Loucy (cell line): Measurements from ENCODE around the gene LHFPL3.

Experiments used
- CTCF ChIP-seq: fragments of 200-600 bp; sonication (generic); conservative IDR thresholded peaks from 2 replicates; pipeline ENCODE4 v1.5.1; 2014; ENCODE audit warnings: mild to moderate bottlenecking, antibody characterized with exemption, low read length
- EZH2phosphoT487 ChIP-seq: fragments of 200-600 bp; IDR thresholded peaks from 2 replicates; pipeline ENCODE4 v1.6.1; 2018; ENCODE audit warnings: antibody characterized with exemption, mild to moderate bottlenecking, moderate library complexity, borderline replicate concordance

GRCh38 chr7:104945599-104945956 is 617.2 kb downstream of the LHFPL3 start:
- TF ChIP-seq CTCF = no peak
- TF ChIP-seq EZH2phosphoT487 = no peak
